Measurements from ENCODE around the gene BDKRB2.

The BDKRB2 gene

DNA sequence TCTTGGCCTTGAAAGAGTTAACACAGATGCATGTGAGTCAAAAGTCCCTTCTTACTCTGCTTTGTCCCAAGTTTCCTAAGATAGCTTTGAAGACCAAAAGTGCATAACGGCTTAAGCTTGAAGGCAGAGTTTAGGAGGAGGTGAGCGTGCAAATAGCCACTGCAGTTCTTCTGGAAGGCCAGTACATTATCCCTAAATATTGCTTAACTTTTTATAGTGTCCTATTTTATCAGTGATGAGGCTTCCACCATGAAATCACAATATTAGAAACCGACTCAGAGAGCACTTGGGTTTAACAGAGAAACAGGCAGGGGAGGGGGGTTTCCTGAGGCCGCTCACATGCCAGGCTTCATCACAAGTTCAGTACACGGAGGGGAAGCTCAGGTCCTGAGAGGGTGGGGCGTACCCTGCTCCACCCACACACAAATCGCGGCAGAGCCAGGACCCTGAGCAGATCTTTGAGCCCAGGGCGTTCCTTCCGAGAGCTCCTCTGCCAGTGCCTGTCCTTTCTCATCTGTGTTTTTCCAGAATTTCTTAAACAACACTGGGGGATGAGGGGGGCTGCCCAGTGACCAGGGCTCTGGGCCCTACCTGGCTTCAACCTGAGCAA lies 26.8 kb upstream of the BDKRB2 start:
- DNase-seq = peak; percentile 29

DNA sequence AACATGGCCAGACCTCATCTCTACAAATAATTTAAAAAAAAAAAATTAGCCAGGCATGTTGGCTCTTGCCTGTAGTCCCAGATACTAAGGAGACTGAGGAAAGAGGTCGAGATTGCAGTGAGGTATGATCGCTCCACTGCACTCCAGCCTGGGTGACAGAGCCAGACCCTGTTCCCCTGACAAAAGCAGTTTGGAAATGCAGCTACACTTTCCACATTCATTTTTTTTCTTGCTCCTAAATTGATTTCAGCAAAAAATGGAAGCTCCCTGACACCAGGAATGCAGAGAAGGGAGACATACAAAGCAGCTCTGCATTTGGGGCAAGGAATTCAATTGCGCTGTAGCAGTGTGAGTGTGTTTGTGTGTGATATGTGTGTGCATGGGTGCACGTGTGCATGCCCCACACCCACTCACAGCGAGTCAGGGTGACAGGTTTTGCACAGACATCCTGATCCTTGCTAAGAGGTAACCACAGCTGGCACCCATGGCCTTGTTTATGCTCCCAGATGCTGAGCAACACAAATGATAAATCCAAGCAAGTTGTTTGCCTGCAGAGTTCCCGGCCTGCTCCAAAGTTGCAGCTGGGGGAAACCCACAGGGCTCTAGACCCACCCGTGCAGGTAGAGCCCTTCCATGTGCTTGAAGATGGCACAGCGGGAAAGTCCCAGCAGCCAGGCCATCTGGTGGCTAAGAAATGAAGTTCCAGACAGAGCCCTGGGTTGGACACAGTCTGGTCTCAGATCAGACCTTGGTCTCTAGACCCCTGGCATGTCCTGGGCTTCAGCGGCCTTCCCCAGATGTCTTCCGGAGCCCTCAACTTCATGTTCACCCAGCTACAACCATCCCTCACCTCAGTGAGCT lies 25.9 kb upstream of the BDKRB2 start:
- DNase-seq = no peak

DNA sequence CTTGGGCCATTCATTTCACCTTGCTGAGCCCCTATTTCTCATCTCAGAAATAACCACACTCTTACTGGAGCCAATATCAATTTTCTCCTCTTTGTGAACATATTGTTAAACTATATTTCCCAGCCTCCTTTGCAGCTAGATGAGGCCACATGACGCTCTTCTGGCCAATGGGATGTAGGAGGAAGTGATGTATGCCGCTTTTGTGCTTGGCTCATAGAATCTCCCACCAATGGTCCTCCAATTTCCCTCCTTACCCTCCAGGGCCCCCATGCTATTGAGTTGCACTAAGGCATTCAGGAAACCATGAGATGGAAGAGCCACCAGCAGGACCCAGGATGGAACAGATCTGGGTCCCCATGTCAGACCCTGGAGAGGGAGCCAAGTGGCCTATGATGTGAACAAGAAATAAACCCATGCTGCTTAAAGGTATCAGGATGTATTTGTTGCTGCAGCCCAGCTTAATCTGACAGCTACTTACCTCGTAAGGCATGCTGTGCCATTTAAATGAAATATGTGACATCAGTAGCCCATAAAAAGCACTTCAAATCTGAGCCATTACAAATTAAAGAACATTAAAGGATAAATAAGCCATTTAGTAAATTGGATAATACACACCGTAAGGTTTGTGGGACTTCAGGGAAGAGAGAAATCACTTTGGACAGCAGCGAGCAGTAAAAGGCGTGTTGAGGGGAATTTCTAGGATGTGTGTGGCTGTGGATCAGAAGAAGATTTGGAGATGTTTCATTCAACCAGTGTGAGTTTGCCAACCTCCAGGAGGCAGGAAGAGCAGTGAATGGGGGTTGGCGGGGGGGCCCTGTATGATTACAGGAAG lies 24.4 kb upstream of the BDKRB2 start:
- DNase-seq = no peak

DNA sequence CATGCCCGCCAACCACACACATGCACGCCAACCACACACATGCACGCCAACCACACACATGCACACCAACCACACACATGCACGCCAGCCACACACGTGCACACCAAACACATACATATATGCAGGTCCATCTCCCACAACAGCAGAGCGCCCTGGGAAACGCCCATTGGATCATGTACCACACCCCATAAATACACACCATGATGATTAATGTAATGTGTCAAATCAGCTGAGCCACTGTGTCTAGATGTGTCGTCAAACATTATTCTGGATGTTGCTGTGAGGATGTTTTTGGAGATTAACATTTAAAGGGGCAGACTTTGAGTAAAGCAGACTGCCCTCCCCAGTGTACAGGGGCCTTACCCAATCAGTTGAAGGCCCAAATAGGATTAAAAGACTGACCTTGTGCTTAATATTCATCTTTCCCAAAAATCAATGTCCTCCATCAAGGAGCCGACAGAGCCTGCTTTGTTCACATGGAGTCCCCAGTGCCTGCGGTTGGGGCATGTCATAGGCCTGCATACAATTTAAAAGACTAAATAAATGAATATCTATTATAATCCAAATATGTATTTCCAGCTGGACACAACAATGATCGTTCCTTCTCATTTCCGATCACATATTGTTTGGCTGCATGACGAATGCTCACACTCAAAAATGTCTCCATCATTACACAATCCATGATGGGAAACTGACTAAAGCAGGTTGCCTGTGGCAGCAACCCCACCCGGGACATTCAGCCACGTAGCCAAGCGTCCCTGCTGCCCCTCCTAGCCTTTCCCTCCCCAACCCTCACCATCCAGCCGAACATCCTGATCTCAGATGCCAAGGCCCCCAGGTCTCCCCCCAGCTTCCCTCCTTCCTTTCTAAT lies 23.2 kb upstream of the BDKRB2 start:
- DNase-seq = no peak

DNA sequence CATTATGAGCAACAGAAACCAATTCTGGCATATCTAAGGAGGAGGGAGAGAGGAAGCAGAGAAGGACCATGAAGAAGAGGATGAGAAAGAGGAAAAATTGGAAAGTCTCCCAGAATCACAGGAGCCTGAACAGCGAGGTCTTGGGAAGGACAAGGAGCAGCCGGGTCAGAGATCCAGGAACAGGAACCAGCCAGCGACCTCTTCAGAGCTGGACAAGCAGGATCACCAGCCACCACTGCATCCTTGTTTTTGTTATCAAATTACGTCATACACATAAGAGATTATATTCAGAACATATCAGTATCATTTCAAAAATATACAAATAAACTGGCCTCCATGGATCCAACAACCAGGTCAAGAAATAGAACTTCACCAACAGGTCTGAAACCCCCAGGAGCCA lies 22.1 kb upstream of the BDKRB2 start:
- no peak for DNase-seq

DNA sequence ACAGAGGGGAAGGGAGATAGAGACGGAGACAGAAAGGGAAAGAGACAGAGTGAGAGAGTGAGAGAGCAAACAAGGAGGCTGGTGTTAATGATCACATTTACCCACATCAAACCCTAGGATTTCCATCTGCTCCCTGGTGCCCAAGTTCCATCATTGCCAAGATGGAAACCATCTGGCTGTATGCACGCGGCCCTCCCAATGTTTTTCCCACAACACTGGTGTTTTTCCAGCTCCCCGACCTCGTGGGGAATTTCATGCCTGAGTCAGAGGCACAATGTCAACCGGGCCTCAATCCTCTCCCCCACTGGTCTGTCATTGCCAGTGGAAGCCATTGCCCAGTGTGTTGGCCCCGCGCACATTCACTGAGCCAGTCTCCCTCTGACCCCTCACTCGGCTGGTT lies 19.9 kb upstream of the BDKRB2 start:
- no peak for DNase-seq

DNA sequence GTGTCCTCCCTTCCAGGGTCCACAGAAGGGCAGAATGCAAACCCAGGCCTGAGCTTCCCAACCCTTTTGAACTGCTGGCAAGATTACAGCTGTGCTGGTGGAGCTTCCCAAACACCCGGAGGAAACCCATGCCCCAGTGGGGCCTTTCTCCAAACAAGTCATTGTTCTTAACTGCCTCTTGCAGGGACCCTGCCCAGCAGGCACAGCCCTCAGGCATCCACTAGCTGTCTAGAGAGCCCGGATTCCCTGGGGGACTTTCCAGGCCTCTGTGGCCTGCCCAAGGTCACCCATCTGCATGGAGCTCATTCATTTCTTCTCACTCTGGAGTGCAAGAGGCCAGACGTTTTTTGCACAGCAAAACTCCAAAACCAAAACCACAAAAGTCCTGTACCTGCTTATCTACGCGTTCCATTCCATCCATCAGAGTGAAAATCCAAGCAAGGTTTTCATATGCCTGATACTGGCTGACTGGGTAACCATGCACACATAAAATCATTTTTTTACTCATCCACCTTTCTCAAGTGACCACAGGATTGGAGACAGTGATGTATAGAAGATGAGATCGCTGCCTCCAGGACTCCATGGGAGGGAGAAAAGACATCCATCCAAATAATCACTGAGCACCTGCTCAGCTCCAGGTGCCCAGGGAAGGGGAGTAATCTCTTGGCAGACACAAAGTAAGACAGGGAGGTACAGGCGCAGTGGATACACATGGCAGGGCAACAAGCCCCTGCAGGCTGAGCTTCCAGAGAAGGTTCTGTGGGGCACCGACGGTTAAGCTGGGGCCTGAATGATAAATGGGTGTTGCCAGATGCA lies 17.2 kb upstream of the BDKRB2 start:
- DNase-seq = no peak

DNA sequence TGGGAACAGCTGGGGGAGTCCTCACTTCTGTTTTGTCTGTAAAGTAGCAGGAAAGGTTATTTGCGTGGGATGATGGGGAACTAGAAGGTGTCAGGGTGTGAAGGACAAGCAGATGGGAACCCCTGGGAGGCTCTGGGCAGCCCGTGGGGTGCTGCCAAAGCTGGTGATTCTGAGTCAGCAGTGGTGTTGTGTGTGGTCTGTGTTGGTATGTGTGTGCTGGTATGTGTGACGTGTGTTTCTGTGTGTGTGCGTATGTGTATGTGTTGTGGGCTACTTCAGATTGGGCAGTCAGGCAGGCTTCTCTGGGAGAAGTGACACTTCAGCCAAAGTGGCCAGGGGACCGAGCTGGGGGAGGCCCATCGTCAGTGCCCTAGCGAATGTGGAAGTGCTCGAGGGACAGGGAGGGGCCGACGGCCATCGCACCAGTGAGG lies 15.3 kb upstream of the BDKRB2 start:
- DNase-seq = no peak

DNA sequence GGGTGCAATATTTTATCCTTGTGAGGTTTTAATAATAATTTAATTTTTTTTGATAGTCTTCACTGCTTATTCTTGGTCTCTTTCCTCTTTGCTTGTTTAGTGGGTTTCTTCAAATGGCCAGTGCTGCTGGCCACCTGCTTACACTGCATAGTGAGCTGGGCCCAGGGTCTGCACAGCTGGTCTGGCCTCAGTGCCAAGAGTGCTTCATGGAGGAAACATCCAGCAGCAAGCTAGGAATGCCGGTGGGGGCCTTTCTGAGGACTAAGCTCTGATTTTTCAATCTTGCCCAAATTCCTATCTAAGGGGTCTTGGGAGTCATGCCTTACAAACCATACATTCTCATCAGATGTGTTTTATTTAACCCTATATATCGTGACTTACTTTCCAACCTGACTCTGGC lies 13.3 kb upstream of the BDKRB2 start:
- DNase-seq = no peak

DNA sequence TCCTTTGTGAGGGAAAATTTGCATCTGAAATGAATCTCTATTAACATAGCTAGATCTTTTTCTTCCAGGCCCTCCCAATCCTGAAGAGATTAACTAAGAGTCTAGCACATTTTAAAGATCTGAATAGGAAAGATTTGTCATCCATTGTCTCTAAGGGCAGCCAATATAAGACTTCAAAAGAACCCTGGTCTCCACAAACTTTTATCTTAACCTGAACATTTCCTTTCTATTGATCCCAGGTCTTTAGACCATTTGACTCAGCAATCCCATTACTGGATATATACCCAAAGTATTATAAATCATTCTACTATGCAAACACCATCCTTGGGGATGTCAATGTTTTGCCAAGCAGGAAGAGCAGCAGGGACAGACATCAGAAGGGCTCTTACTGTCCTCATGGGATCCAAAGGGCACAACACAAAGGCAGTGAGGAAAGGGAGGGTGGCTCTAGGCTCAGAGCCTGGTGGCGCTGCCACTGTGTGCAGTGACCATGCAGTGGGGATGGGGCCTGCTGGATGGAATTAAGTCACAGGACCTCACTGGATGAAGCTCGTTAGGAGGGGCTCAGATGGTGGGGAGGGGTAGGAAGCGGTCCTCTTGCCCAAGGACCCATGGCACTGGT lies 12.7 kb upstream of the BDKRB2 start:
- no peak for DNase-seq

DNA sequence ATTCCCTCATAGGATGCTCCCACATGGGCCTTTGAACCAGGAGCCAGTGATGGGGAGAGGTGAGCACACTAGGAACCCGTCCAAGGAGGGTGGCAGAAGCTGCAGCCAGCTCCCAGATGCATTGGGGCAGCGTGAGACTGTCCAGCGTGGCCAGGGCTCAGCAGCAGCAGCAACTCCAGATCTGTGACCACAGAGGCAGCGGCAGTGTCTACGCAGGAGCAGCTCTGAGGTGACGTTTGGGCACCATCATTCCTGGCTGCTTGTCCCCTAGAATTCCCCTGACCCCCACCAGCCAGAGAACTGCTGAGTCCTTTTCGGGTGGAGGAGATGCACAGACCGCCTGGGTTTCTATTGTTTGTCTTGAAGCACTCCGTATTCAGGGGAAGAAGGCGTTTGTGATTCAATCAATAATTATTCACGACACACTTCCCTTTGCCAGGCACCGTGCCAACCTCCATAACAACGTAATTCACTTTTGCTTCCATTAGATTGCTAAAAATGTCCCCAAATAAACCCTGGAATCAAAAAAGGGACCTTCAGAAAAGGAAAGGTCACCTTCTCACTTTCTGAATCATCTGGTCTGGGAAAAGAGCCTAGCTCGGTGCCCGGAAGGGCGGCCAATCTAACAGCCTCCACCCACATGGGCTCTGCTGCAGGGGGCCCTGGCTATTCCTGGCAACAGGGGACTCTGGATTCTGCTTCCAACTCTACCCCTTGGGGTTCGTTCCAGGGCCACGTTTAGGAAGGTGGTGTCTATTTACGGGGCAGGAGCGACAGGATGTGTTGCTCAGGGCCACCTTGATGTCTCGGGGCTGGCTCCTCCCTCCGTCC lies 11.4 kb upstream of the BDKRB2 start:
- no peak for DNase-seq

DNA sequence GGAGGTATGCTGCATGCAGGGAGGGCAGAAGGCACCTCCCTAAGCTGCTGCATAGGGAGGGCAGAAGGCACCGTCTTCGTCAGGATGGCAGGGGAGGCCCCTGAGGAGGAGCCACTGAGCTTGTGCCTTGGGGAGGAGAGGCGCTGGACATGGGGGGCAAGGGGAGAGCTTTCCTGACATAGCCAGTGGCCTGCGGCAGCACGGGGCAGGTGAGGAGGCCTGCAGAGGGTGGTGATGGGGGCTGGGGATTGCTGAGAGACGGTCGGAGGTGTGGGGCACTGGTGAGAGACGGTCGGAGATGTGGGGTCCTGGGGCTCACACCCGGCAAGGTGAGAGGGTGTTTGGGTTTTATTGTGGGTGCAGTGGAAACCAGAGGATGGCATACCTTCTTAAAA lies 10.4 kb upstream of the BDKRB2 start:
- DNase-seq = no peak

DNA sequence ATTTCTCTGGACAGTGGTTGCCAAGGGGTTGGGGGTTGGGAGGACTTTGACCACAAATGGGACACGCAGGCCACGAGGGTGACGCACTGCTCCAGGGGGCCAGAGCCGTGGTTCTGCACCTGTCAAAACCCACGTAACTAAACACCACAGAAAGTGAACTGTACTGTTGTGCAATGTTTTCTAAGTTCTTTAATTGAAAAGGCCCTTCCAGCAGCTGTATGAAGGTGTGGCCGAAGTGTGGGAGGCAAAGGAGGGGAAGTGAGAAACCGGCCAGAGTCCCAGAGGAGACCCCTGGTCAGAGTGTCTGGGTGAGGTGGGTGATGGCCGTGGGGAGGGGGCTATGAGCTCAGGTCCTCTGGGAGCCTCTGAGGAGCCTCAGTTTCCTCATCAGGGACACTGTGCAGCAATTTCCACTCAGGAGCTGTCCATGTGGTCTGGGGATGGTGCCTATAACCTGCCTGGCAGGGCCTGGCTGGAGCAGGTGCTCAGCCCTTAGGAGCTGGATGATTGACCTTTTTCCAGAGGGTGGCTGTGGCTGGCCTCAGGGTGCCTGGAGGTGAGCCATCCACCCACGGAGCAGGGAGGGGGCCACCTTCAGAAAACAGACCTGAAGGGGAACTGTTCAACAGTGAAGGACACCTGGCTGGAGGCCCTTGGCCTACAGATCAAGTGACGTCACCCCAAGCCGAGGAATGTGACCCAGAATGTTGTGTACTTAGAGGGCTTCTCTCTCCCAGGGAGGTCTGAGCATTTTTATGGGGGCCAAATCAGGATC lies 9.8 kb upstream of the BDKRB2 start:
- DNase-seq = no peak

DNA sequence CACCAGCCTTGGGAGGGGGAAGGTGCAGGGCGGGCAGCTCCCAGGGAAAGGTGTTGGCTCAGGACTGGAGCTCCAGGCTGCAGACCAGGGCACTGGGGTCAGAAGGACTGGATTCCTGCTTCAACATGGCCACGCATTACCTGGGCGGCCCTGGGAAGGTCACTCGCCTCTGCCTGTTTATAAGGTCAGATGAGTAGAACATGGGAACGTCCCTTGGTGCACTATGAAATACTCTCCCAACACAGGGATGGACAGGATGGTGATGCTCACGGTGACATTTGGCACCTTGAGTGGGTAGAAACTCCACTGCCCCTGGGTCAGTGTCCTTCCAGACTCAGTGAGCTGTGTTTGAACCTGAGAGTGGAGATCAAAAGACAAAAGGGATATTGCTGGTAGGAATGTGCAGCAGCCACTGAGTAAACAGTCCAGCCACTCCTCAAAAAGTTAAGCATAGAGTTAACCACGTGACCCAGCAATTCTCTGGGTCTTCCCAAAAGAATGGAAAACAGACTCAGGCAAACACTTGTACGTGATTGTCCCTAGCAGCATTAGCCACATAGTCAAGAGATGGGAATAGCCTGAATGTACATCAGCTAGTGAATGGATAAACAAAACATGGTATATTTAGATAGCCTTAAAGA lies 9.1 kb upstream of the BDKRB2 start:
- DNase-seq = no peak

DNA sequence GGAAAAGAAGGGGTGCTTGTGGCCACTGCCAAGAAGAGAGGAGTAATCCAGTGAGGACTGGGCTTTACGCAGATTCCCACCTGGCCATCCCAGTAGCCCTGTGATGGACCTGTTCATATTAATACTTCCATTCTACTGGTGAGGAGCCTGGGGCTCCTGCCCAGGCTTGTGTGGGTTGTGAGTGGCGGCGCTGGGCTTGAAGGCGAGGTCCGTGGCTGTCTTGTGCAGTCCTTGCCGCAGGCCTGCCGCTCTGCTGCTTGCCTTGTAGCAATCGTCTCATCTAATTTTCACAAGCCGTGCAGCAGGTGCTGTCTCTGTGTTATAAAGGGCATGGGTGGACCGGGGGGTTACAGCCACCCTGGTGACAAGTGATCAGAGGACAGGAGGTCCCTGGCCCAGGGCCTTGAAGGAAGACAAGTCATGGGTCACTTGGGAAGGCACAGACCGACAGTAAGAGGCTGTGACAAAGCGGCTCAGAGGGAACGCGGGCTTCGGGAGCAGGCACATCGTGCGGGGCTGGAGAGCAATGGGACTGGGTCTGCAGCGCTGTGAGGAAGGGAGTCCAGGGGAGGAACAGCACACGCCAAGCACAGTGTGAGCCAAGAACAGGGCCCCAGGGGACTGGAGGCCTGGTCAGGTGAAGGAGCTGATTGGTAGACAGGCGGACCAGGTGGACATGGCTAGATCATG lies 7.3 kb upstream of the BDKRB2 start:
- no peak for DNase-seq

DNA sequence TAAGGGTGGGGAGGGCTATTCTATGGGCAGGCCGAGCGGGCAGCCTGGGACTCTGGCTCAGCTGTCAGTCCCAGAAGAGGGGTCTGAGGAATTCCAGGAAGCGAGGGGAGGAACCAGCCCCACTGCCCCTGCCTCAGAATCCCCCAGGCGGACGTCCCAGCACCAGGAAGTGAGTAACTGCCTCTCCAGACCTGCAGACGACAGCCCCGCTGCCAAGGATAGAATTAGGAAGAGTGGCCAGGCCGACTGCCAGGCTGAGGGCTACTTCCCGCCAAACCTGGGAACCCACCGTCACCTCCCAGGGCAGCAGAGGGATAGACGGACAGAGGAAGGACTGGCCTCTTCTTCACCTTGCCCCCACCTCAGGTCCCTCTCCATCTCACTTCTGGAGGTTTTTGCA lies 6.7 kb upstream of the BDKRB2 start:
- no peak for DNase-seq

DNA sequence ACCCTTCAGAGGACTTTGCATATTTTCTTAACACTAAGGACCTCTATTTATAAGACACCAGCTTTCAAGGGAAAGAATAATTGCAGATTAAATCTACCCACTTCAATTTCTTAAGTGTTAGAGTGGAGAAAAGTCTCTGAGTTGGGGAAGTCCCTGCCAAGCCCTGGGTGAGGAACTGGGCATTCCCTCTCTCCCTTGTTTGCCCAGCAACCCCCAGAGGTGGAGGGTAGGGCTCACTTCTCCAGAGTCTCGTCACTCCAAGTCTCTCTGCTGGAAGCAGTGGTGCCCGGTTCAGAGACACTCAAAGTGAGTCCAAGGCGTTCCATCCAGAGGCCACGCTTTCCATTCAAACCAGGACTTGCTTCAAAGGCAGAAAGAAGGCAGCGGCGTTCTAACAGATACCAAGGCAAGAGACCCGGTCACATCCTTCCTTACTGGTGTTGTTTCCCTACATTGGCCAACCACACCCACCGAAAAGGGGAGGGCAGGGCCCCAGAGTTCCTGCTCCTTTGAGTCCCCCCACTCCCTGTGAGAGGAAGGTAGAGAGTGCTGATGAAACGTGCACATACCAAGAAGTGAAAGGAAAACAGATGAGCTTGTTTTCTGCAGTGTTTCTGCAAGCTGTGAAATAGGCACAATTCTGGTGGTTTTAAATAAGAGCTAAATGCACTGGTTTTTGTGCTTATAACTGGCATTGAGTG lies 6.1 kb upstream of the BDKRB2 start:
- DNase-seq = peak; percentile 20

DNA sequence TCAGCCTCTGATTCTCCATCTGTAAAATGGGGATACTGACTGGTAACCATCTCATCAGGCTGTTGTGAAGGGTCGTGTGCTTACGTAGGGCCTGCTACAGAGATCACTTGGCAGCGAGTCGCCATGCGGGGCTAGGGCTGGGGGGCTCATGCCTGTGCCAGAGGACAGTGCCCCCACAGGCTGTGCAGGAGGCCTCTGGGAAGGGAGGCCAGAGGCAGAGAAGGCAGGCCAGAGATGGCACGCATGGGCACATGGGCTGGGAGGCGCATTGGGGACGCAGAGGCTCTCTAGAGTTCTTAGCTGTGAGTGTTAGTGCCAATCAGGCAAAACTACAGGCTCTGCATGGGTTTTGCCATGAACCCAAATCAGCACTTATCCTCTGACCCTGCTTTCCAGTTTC lies 3.5 kb upstream of the BDKRB2 start:
- DNase-seq = no peak

All from activated naive CD4-positive, alpha-beta T cell treated with anti-CD3 and anti-CD28 coated beads, Interleukin-2, amount 50 U/mL, for 16 hours (primary cell).